ENCODE measurements around the gene POLR2L.

DNA sequence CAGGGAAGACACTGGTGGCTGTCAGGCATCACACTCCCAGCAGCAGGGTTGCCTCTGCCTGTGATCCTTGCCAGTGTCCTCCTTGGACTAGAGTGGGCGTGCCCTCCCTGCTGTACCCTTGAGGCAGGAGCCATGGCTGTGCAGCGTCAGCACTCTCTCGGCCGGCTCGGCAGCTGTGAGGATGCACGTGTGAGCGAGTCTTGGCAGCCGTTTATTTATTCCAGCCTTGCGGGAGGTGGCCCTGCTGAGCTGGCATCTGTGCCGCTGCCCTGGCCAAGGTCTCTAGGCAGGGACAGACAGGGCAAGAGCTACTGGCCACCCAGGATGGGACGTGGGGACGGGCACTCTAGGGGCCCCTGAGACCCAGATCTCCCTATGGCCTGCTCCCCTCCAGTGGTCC lies 34.2 kb upstream of the POLR2L start:
- TF ChIP-seq, protein P1, sequence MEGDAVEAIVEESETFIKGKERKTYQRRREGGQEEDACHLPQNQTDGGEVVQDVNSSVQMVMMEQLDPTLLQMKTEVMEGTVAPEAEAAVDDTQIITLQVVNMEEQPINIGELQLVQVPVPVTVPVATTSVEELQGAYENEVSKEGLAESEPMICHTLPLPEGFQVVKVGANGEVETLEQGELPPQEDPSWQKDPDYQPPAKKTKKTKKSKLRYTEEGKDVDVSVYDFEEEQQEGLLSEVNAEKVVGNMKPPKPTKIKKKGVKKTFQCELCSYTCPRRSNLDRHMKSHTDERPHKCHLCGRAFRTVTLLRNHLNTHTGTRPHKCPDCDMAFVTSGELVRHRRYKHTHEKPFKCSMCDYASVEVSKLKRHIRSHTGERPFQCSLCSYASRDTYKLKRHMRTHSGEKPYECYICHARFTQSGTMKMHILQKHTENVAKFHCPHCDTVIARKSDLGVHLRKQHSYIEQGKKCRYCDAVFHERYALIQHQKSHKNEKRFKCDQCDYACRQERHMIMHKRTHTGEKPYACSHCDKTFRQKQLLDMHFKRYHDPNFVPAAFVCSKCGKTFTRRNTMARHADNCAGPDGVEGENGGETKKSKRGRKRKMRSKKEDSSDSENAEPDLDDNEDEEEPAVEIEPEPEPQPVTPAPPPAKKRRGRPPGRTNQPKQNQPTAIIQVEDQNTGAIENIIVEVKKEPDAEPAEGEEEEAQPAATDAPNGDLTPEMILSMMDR (IDR thresholded peaks at IDR 0.05) = no peak
- no peak for TF ChIP-seq POLR2A (IDR thresholded peaks at IDR 0.05)
